HepG2 (cell line): Measurements from ENCODE around the gene THY1. TPM values are rescaled to one million over a fixed set of nuclear protein-coding genes. Genes with fewer than 3 reads are reported as not detected.
A peak's percentile ranks its signal among the peaks of the same experiment; 100 is the strongest.

Experiments used
- ATAC-seq: fragments of 200-7000 bp; cut with Tn5 transposase; 3 replicates; pipeline ENCODE4 v1.9.1; 2020; ENCODE audit warnings: mild to moderate bottlenecking, moderate library complexity
- BruUV-seq: library from RNA; stranded (reverse); fragments of 400-500 nt; replicated peaks from 2 replicates; lab custom pipeline; 2021; lab: Mats Ljungman, UMichigan
- CTCF ChIA-PET: fragments of 300-600 bp; formaldehyde crosslinking; extraction: SDS; loops from one replicate; lab custom pipeline; 2021; ENCODE audit warnings: low total read pairs, inconsistent platforms, low intra/inter-chr PET ratio; lab: Yijun Ruan, JAX
- POLR2A ChIA-PET: fragments of 350-600 bp; sonication (Branson Sonifier 250); formaldehyde crosslinking; loops from one replicate; lab custom pipeline; 2020; ENCODE audit warnings: antibody characterized with exemption, inconsistent platforms; lab: Yijun Ruan, JAX
- DNase-seq: peaks from one replicate; pipeline ENCODE4 v3.0.0-alpha.2; 2015; ENCODE audit warnings: low spot score
- FAIRE-seq: peaks from 3 replicates; lab custom pipeline; 2011; peaks lifted over from hg19 to GRCh38; lab: Jason Lieb, UNC
- H2AFZ ChIP-seq: one replicate; pipeline ENCODE4 v1.6.1; 2011; ENCODE audit warnings: low read length, inconsistent platforms
- H3K27ac ChIP-seq: fragments of 300-600 bp; 3 replicates; pipeline ENCODE4 v1.8.0; 2011; ENCODE audit warnings: mixed run types, mild to moderate bottlenecking, mixed read lengths, low read length, inconsistent platforms; ENCODE audit not compliant: insufficient read depth; ENCODE audit errors: extremely low read length
- H3K27me3 ChIP-seq, 2 experiments: fragments of 200-600 bp in 1 of 2; 2 replicates in 1 of 2; 3 replicates in 1 of 2; pipeline versions ENCODE4 v1.6.0 to v1.8.0; 2011; ENCODE audit warnings: low read length in 2 of 2, mild to moderate bottlenecking in 2 of 2, moderate library complexity in 2 of 2, inconsistent platforms in 1 of 2; ENCODE audit not compliant: insufficient read depth in 2 of 2, control insufficient read depth in 1 of 2
- H3K36me3 ChIP-seq, 2 experiments: fragments of 200-600 bp in 1 of 2; replicated peaks in 1 of 2; 2 replicates in 1 of 2; 3 replicates in 1 of 2; pipeline versions ENCODE4 v1.5.1 to v1.8.0; 2011; ENCODE audit warnings: low read length in 2 of 2, inconsistent platforms in 1 of 2; ENCODE audit not compliant: insufficient read depth in 2 of 2, control insufficient read depth in 1 of 2
- H3K4me1 ChIP-seq: 2 replicates; pipeline ENCODE4 v1.5.1; 2012; ENCODE audit warnings: low read length, inconsistent platforms; ENCODE audit not compliant: insufficient read depth
- H3K4me2 ChIP-seq: 2 replicates; pipeline ENCODE4 v1.6.0; 2011; ENCODE audit warnings: low read depth, low read length, inconsistent platforms
- H3K4me3 ChIP-seq, 3 experiments: fragments of 200-600 bp in 1 of 3; sonication (generic), shearing (Covaris generic) in 1 of 3; replicated peaks in 1 of 3; 2 replicates each; pipeline ENCODE4 v1.5.1; 2011 to 2016; ENCODE audit warnings: low read length in 3 of 3, inconsistent platforms in 2 of 3, low read depth in 2 of 3, mild to moderate bottlenecking in 2 of 3, control low read depth in 1 of 3, mixed read lengths in 1 of 3; ENCODE audit not compliant: insufficient read depth in 1 of 3
- H3K79me2 ChIP-seq: one replicate; pipeline ENCODE4 v1.6.1; 2011; ENCODE audit warnings: low read length, inconsistent platforms; ENCODE audit not compliant: insufficient read depth
- H3K9ac ChIP-seq: 2 replicates; pipeline ENCODE4 v1.6.0; 2011; ENCODE audit warnings: mild to moderate bottlenecking, low read depth, low read length, inconsistent platforms; ENCODE audit not compliant: insufficient read depth
- H3K9me3 ChIP-seq: 2 replicates; pipeline ENCODE4 v1.5.1; 2012; ENCODE audit warnings: mild to moderate bottlenecking, low read length
- H4K20me1 ChIP-seq: 2 replicates; pipeline ENCODE4 v1.6.0; 2011; ENCODE audit warnings: inconsistent platforms, mild to moderate bottlenecking, low read length, moderate library complexity; ENCODE audit not compliant: insufficient read depth
- CBX5 ChIP-seq: sonication (generic); formaldehyde crosslinking; IDR thresholded peaks from 2 replicates; pipeline ENCODE4 v1.4.0; 2020; ENCODE audit warnings: missing genetic modification reagents, borderline replicate concordance
- JARID2 ChIP-seq: sonication (generic); formaldehyde crosslinking; IDR thresholded peaks from 2 replicates; pipeline ENCODE4 v1.8.1; 2023; ENCODE audit warnings: missing genetic modification reagents, inconsistent platforms; ENCODE audit not compliant: insufficient replicate concordance
- KLF12 ChIP-seq: sonication (generic); formaldehyde crosslinking; IDR thresholded peaks from 2 replicates; pipeline ENCODE4 v1.4.0; 2020; ENCODE audit warnings: missing genetic modification reagents, borderline replicate concordance
- MEIS2 ChIP-seq: sonication (generic); formaldehyde crosslinking; IDR thresholded peaks from 2 replicates; pipeline ENCODE4 v1.9.0; 2021; ENCODE audit warnings: mild to moderate bottlenecking, missing genetic modification reagents
- NCOA2 ChIP-seq: sonication (generic); formaldehyde crosslinking; IDR thresholded peaks from 2 replicates; pipeline ENCODE4 v1.8.0; 2022; ENCODE audit warnings: inconsistent platforms
- RFXAP ChIP-seq: sonication (generic); formaldehyde crosslinking; IDR thresholded peaks from 2 replicates; pipeline ENCODE4 v1.4.0; 2020; ENCODE audit warnings: missing genetic modification reagents, borderline replicate concordance
- SMAD3 ChIP-seq: sonication (generic); formaldehyde crosslinking; IDR thresholded peaks from 2 replicates; pipeline ENCODE4 v1.4.0; 2020; ENCODE audit warnings: missing genetic modification reagents
- THAP7 ChIP-seq: sonication (generic); formaldehyde crosslinking; IDR thresholded peaks from 2 replicates; pipeline ENCODE4 v1.8.1; 2023; ENCODE audit warnings: mild to moderate bottlenecking, missing genetic modification reagents
- ZHX1 ChIP-seq: sonication (generic); formaldehyde crosslinking; IDR thresholded peaks from 2 replicates; pipeline ENCODE4 v1.8.1; 2022; ENCODE audit warnings: low read depth, mild to moderate bottlenecking, missing genetic modification reagents
- ZNF513 ChIP-seq: sonication (generic); formaldehyde crosslinking; conservative IDR thresholded peaks from 2 replicates; pipeline ENCODE4 v1.5.0; 2020; ENCODE audit warnings: missing genetic modification reagents
- ZNF660 ChIP-seq: sonication (generic); formaldehyde crosslinking; IDR thresholded peaks from 2 replicates; pipeline ENCODE4 v1.5.1; 2020; ENCODE audit warnings: mild to moderate bottlenecking, low read depth, missing genetic modification reagents, borderline replicate concordance
- ZNF800 ChIP-seq: sonication (generic); formaldehyde crosslinking; IDR thresholded peaks from 2 replicates; pipeline ENCODE4 v1.4.0; 2020; ENCODE audit warnings: missing genetic modification reagents
- ZSCAN12 ChIP-seq: sonication (generic); formaldehyde crosslinking; IDR thresholded peaks from 2 replicates; pipeline ENCODE4 v1.9.0; 2021; ENCODE audit warnings: mild to moderate bottlenecking, missing genetic modification reagents
- WGBS: methylation state at CpG from one replicate; pipeline ENCODE4 v1.1.6; 2017; ENCODE audit warnings: low lambda C conversion rate; 5-methylcytosine and 5-hydroxymethylcytosine counted together
- in situ Hi-C: cut with HindIII; loops from 2 replicates; pipeline ENCODE4 v1.10.0; 2017; ENCODE audit warnings: low pct_unique_long_range_greater_than_20kb; ENCODE audit not compliant: extremely low pct_ligation_motif_present
- intact Hi-C: fragments of 100-400 bp; cut with micrococcal nuclease; formaldehyde crosslinking; loops from one replicate; pipeline ENCODE4 v1.10.0; 2022; ENCODE audit not compliant: unreplicated experiment
- polyA plus RNA-seq, 8 experiments: library from polyadenylated mRNA; depleted of rRNA in 3 of 8; stranded (reverse) in 7 of 8; unstranded in 1 of 8; fragments of >200 nt; fragmentation: Illumina TruSeq in 4 of 8; extraction: Trizol in 4 of 8; gene quantifications; 2 replicates each; pipeline versions ENCODE4 v1.2.1 to v1.2.3, GENCODE V29; 2011 to 2016; ENCODE audit warnings: low read depth in 4 of 8, missing spikeins in 1 of 8, mixed read lengths in 1 of 8; ENCODE audit not compliant: insufficient read depth in 1 of 8
- total RNA-seq, 5 experiments: library from RNA; depleted of rRNA; stranded (reverse); fragments of >200 nt; fragmentation: Illumina TruSeq; extraction: Trizol; gene quantifications; 2 replicates each; pipeline ENCODE4 v1.2.3, GENCODE V29; 2016; ENCODE audit warnings: low read depth in 1 of 5

Gene THY1
- total and polyA plus RNA-seq, 2 of the 13 experiments (the other 11 are each of a cell fraction or from before 2014, with no cell fraction given): not detected

GRCh38 chr11:119423509-119424254, 710 bp upstream of the THY1 start (continued):
- TF ChIP-seq KLF12 (no peak), NCOA2 (no peak), JARID2 (CRISPR knock-in tag) (no peak), CBX5 (no peak)

- peak overlapping the region; percentile 45; the same call in 1 of the 2 replicates for H3K4me2 ChIP-seq
- peaks cover 11% of the 10 kb centered on the region; the same call in 1 of the 2 replicates for H3K4me1 ChIP-seq
- H3K36me3 ChIP-seq: no peaks in the 10 kb centered on the region
- no peak for DNase-seq
- H3K27me3 ChIP-seq: no peaks in the 10 kb centered on the region; a peak in 2 of 5 replicates
- H3K79me2 ChIP-seq: no peaks in the 10 kb centered on the region
- in situ Hi-C loops: no loop called here
- intact Hi-C loops: no loop called here
- H3K4me3 ChIP-seq: peak overlapping the region in 1 of 3 experiments; percentile 33; a peak in 1 of 6 replicates
- no peaks in the 10 kb centered on the region for H4K20me1 ChIP-seq
- no peaks in the 10 kb centered on the region for H3K9me3 ChIP-seq
- 47% methylated on average over 31 of the region's 49 CpGs for WGBS
- no peak overlapping the region for H3K9ac ChIP-seq
- POLR2A ChIA-PET: no interaction called here
- H2AFZ ChIP-seq: no peak overlapping the region
- ATAC-seq: peak; percentile 39
- H3K27ac ChIP-seq: no peak overlapping the region
- no peak for FAIRE-seq
- no TSS peak for BruUV-seq
- CTCF ChIA-PET: no interaction called here
- TF ChIP-seq MEIS2 (CRISPR knock-in tag) (no peak), THAP7 (CRISPR knock-in tag) (no peak), ZNF660 (no peak), ZNF800 (CRISPR knock-in tag) (peak; percentile 68; the same call in 1 of the 2 replicates), ZNF513 (CRISPR knock-in tag) (no peak), RFXAP (CRISPR knock-in tag) (no peak), ZHX1 (CRISPR knock-in tag) (no peak), ZSCAN12 (CRISPR knock-in tag) (no peak), SMAD3 (CRISPR knock-in tag) (no peak)
Measured at GRCh38 chr11:119421941-119422808, 797 bp downstream of the THY1 start.
